ENCODE measurements around the gene PDZD2. TPM values are rescaled to one million over a fixed set of nuclear protein-coding genes. Genes with fewer than 3 reads are reported as not detected.

Gene PDZD2
- total and polyA plus RNA-seq, 8 donors = under 0.01 to 61.3 (median 5.8) TPM

DNA sequence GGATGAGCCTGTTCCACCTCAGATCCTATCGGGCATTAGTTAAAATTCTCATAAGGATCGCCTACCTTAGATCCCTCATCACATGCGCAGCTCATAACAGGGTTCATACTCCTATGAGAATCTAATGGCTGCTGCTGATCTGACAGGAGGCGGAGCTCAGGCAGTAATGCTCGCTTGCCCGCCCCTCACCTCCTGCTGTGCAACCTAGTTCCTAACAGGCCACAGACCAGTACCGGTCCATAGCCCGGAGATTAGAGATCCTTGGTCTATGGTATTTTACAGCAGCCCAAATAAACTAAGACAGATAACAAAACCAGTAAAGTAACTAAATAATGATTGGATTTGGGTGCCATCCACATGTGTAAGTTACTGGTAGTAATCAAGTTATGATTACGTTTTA is 517.7 kb downstream of the PDZD2 start:
- no peak overlapping the region for H3K27ac ChIP-seq
- no peaks in the 10 kb centered on the region for H3K27me3 ChIP-seq
- 50 to 71% (median 53%) methylated on average over 9 of the region's 9 CpGs for WGBS, 5 donors
- no peak for DNase-seq
- intact Hi-C loops (cut with DNase I; ENCODE audit: low total_unique reads) = no loop called here
- no peaks in the 10 kb centered on the region for H3K36me3 ChIP-seq
- no peak overlapping the region for H3K4me3 ChIP-seq
- TF ChIP-seq POLR2AphosphoS5 (IDR thresholded peaks at IDR 0.05) (no peak), EP300 (IDR thresholded peaks at IDR 0.05) (no peak), POLR2A (IDR thresholded peaks at IDR 0.05) (no peak)
- TF ChIP-seq, protein P1, sequence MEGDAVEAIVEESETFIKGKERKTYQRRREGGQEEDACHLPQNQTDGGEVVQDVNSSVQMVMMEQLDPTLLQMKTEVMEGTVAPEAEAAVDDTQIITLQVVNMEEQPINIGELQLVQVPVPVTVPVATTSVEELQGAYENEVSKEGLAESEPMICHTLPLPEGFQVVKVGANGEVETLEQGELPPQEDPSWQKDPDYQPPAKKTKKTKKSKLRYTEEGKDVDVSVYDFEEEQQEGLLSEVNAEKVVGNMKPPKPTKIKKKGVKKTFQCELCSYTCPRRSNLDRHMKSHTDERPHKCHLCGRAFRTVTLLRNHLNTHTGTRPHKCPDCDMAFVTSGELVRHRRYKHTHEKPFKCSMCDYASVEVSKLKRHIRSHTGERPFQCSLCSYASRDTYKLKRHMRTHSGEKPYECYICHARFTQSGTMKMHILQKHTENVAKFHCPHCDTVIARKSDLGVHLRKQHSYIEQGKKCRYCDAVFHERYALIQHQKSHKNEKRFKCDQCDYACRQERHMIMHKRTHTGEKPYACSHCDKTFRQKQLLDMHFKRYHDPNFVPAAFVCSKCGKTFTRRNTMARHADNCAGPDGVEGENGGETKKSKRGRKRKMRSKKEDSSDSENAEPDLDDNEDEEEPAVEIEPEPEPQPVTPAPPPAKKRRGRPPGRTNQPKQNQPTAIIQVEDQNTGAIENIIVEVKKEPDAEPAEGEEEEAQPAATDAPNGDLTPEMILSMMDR (IDR thresholded peaks at IDR 0.05) = no peak
- peaks cover 19 to 92% (median 65%) of the 10 kb centered on the region in 4 donors for H3K4me1 ChIP-seq
- H3K9me3 ChIP-seq = no peaks in the 10 kb centered on the region

DNA sequence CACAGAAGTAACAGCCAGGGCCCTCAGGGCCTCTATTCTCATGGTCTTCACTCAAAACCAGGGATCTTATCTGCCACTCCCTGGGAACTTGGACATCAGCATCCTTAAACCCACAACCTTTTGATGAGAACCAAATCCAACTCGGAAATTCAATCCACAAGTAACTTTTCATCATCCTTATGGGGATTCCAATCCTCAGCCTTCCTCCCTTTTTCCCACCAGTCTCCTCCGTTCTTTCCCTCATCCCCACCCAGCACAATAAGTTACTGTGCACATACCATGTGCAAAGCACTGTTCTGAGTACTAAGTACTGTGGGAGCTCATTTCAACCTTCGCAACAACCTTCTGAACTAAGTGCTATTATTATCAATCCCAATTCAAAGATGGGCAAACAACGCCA is 518.1 kb downstream of the PDZD2 start:
- 45 to 75% (median 66%) methylated on average over 4 of the region's 4 CpGs for WGBS, 5 donors
- no peaks in the 10 kb centered on the region for H3K27me3 ChIP-seq
- peak overlapping the region in 1 of 5 donors; percentile 7 for H3K27ac ChIP-seq
- H3K4me3 ChIP-seq = no peak overlapping the region
- no peaks in the 10 kb centered on the region for H3K36me3 ChIP-seq
- no peak for DNase-seq
- peaks cover 19 to 88% (median 63%) of the 10 kb centered on the region in 4 donors for H3K4me1 ChIP-seq
- TF ChIP-seq, protein P1 (IDR thresholded peaks at IDR 0.05) = no peak
- TF ChIP-seq POLR2A (IDR thresholded peaks at IDR 0.05) (no peak), EP300 (IDR thresholded peaks at IDR 0.05) (no peak), POLR2AphosphoS5 (IDR thresholded peaks at IDR 0.05) (no peak)
- intact Hi-C loops (cut with DNase I; ENCODE audit: low total_unique reads) = no loop called here
- H3K9me3 ChIP-seq = no peaks in the 10 kb centered on the region

DNA sequence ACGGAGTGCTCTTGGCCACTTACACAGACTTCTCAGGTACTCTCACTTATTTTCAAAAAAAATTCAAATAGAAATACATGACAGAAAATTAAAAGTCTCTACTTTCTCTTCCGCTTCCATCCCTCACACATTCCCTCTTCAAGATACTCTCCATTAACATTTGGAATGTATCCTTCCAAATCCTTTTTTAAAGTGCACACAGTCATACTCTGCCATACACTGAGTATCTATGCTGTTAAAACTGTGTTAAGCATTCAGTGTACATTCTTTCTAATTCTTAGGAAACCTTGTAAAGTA is 519.7 kb downstream of the PDZD2 start:
- no peak overlapping the region for H3K4me3 ChIP-seq
- intact Hi-C loops (cut with DNase I; ENCODE audit: low total_unique reads) = no loop called here
- H3K27ac ChIP-seq = peak overlapping the region in 1 of 5 donors; percentile 1
- peaks cover 0 to 6% (median 0%) of the 10 kb centered on the region in 4 donors for H3K36me3 ChIP-seq
- DNase-seq = no peak
- no peak for TF ChIP-seq POLR2A (IDR thresholded peaks at IDR 0.05)
- TF ChIP-seq, protein P1 (IDR thresholded peaks at IDR 0.05) = no peak
- TF ChIP-seq EP300 (IDR thresholded peaks at IDR 0.05) = no peak
- no peak for TF ChIP-seq POLR2AphosphoS5 (IDR thresholded peaks at IDR 0.05)
- 64 to 84% (median 71%) methylated on average over 2 of the region's 2 CpGs for WGBS, 5 donors
- H3K27me3 ChIP-seq = no peaks in the 10 kb centered on the region
- H3K9me3 ChIP-seq = no peaks in the 10 kb centered on the region
- H3K4me1 ChIP-seq = peaks cover 18 to 80% (median 57%) of the 10 kb centered on the region in 4 donors

DNA sequence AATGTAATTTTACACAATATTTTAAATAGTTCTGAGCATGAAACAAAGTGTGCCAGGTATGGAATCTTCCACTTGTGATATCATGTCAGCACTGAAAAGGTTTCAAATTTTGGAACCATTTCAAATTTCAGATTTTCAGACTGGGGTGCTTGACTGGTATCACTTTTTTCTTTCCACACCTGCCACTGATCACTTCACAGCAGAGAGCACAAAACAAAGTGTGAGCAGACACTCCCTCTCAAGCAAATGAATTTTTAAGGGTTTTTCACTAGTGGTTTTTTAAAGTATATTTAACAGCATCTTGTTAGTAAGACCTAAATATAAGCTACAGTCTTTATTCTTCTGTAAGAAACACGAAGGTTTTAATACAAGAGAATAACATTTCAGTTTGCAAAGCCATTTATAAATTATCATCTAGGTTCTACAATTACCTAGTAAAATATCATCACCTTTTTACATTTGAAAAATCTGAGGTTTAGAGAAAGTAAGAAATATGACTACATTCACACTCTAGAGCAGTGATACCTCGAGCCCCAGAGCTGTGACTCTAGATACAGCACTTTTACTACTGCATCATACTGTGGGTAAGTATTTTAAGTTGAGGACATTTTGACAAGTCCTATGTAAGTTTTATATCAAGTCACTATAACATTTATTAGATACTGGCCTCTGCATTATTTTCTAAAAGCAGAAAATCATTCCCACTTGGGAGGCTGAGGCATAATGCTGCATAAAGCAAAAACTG is 520.6 kb downstream of the PDZD2 start:
- Histone ChIP-seq H3K9me3 (no peaks in the 10 kb centered on the region), H3K36me3 (peaks cover 0 to 6% (median 0%) of the 10 kb centered on the region in 4 donors), H3K4me3 (no peak overlapping the region), H3K27ac (no peak overlapping the region), H3K4me1 (peaks cover 17 to 80% (median 52%) of the 10 kb centered on the region in 4 donors), H3K27me3 (no peaks in the 10 kb centered on the region)
- no peak for DNase-seq
- intact Hi-C loops (cut with DNase I; ENCODE audit: low total_unique reads) = no loop called here
- TF ChIP-seq EP300 (IDR thresholded peaks at IDR 0.05) = no peak
- TF ChIP-seq, protein P1 (IDR thresholded peaks at IDR 0.05) = no peak
- no peak for TF ChIP-seq POLR2A (IDR thresholded peaks at IDR 0.05)
- TF ChIP-seq POLR2AphosphoS5 (IDR thresholded peaks at IDR 0.05) = no peak
- 41 to 61% (median 46%) methylated on average over 2 of the region's 2 CpGs for WGBS, 5 donors

All from stomach (tissue), 9 donors.